ENCODE results near the gene RNF167.
"Not testable (repeated sequence)": the region's sequence is repeated elsewhere in the genome, so short reads cannot be mapped to it uniquely, and the experiment has no call there.

Gene RNF167

GRCh38 chr17:4899341-4900230, 40.5 kb upstream of the RNF167 start, which contains the start of gene C17orf107:
TSS of gene C17orf107 (plus strand) at chr17:4899536. CDS start at chr17:4899763, 227 bp downstream.
- DNase-seq (ENCODE audit: low read depth) = no peak
- H3K4me3 ChIP-seq (ENCODE audit: low read length) = peak within 1 kb of the TSS; percentile 60
- TF ChIP-seq, protein P1, sequence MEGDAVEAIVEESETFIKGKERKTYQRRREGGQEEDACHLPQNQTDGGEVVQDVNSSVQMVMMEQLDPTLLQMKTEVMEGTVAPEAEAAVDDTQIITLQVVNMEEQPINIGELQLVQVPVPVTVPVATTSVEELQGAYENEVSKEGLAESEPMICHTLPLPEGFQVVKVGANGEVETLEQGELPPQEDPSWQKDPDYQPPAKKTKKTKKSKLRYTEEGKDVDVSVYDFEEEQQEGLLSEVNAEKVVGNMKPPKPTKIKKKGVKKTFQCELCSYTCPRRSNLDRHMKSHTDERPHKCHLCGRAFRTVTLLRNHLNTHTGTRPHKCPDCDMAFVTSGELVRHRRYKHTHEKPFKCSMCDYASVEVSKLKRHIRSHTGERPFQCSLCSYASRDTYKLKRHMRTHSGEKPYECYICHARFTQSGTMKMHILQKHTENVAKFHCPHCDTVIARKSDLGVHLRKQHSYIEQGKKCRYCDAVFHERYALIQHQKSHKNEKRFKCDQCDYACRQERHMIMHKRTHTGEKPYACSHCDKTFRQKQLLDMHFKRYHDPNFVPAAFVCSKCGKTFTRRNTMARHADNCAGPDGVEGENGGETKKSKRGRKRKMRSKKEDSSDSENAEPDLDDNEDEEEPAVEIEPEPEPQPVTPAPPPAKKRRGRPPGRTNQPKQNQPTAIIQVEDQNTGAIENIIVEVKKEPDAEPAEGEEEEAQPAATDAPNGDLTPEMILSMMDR (conservative IDR thresholded peaks at IDR 0.05; ENCODE audit: low read depth, low read length) = no peak

DNA sequence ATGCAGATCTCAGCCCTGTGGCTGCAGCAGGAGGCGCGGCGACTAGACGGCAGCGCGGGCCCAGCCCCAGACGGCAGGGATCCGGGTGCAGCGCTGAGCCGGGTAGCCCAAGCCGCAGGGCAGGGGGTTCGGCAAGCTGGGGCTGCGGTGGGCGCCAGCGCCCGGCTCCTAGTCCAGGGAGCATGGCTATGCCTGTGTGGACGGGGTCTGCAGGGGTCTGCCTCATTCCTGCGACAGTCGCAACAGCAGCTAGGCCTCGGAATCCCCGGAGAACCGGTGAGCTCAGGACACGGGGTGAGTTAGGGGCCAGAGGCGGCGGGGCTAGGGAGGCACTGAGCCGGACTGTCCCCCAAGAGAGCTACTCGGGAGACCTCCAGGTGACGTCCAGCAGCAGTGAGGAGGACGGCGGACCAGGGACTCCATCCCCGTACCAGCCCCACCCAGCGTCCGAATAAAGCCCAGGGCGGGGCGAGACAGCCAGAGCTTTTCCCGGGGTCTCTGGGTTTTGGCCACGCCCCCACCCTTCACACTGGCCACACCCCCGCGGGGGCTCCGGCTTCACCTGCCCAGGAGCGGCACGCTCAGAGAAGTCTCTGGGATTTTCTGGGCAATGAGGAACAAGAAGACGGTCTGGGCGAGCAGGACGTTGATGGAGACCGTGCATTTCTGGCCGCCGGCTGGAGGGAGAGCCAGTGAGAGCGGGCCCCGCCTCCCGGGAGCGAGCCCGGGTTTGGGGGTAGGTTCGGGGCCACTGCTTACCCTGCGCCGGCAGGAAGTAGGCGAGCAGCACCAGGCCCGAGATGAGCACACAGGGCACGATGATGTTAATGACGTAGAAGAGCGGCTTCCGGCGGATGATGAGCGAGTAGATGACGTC, 39.6 kb upstream of the RNF167 start:
- TF ChIP-seq, protein P1 (conservative IDR thresholded peaks at IDR 0.05; ENCODE audit: low read depth, low read length) = no peak
- DNase-seq (ENCODE audit: low read depth) = no peak
- H3K4me3 ChIP-seq (ENCODE audit: low read length) = peak overlapping the region; percentile 12

DNA sequence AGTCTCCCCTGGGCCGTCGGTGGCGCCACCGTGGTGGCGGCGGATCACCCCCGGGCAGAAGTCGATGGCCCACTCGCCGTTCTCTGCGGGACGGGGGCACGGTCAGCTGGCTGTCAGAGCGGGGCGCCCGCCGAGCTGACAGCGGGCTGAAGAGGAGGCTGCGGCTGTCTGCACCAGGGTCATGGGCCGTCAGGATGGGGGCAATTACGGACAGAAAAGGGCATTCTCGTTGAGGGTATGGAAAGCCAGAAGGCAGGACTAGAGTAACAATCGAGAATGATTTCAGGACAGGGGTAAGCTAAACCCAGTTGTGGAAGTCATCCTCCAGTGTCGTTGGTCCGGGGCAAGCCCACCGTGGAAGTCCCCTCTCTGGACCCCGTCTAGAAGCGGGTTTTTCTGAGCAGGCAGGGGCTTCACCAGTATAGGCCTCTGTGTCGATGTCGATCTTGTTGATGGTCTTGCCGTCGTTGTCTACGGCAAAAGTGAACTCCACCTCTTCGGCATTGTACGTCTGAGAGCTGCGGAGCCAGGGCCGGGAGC, 38.9 kb upstream of the RNF167 start:
- no peak for DNase-seq (ENCODE audit: low read depth)
- H3K4me3 ChIP-seq (ENCODE audit: low read length) = no peak overlapping the region
- TF ChIP-seq, protein P1 (conservative IDR thresholded peaks at IDR 0.05; ENCODE audit: low read depth, low read length) = no peak

GRCh38 chr17:4901648-4902344, 38.3 kb upstream of the RNF167 start:
- DNase-seq (ENCODE audit: low read depth) = no peak
- no peak overlapping the region for H3K4me3 ChIP-seq (ENCODE audit: low read length)
- TF ChIP-seq, protein P1 (conservative IDR thresholded peaks at IDR 0.05; ENCODE audit: low read depth, low read length) = no peak

DNA sequence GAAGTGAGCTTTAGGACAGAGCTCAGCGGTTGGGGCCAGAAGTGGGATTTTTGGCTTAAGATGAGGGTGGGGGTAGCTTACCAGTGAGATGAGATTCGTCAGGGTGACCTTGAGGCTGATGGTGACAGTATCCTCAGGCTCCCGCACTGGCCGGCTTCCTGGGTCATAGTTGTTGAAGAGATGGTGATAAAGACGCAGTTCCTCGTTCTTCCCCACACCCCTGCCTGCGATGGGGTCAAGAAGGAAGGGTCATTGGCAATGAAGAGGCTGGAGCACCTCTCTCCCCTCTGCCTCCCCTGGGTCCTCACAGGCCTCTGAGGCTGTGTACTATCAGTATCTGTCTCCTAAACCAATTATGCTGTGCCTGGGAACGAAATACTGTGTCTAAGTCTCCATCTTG, 37.5 kb upstream of the RNF167 start:
- TF ChIP-seq, protein P1 (conservative IDR thresholded peaks at IDR 0.05; ENCODE audit: low read depth, low read length) = no peak
- no peak overlapping the region for H3K4me3 ChIP-seq (ENCODE audit: low read length)
- no peak for DNase-seq (ENCODE audit: low read depth)

- no peak within 1 kb of the TSS for H3K4me3 ChIP-seq (ENCODE audit: low read length)
- no peak for DNase-seq (ENCODE audit: low read depth)
- TF ChIP-seq, protein P1 (conservative IDR thresholded peaks at IDR 0.05; ENCODE audit: low read depth, low read length) = peak; percentile 84
These were observed 36.8 kb upstream of the RNF167 start, which contains the start of gene CHRNE for GRCh38 chr17:4903051-4903818. TSS of gene CHRNE (minus strand) at chr17:4903098. CDS start at chr17:4903063, 35 bp downstream.

DNA sequence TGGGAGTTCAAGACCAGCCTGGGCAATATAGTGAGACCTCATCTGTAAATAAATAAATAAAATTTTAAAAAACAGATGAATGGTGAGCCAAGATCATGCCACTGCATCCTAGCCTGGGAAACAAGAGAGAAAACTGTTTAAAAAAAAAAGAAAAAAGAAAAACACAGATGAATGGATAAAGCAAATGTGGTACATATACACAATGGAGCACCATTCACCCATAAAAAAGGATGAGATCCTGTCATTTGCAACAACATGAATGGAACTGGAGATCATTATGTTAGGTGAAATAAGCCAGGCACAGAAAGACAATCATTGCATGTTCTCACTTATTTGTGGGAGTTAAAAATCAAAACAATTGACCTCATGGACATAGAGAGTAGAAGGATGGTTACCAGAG, 33.4 kb upstream of the RNF167 start:
- not testable (repeated sequence) for H3K4me3 ChIP-seq (ENCODE audit: low read length); DNase-seq (ENCODE audit: low read depth)

All from retinal pigment epithelial cell (primary cell).